Heart right ventricle (tissue), 16 donors: ENCODE measurements around the gene ZFYVE28. TPM values are rescaled to one million over a fixed set of nuclear protein-coding genes. Genes with fewer than 3 reads are reported as not detected.

ENCODE experiments used
- ATAC-seq, 8 donors: fragments of 200-7000 bp; cut with Tn5 transposase; one replicate each; pipeline ENCODE4 v1.9.1; 2020; ENCODE audit warnings: mild to moderate bottlenecking in 8 of 8, moderate library complexity in 8 of 8, moderate number of reproducible peaks in 1 of 8
- DNase-seq, 2 donors: peaks; one replicate each; pipeline ENCODE4 v3.0.0-alpha.2; 2020
- H3K27ac ChIP-seq, 10 donors: fragments of 200-600 bp; sonication (generic) in 2 of 10; one replicate each; pipeline versions ENCODE4 v1.5.0 to v1.8.0; 2020 to 2022; ENCODE audit warnings: mild to moderate bottlenecking in 3 of 10
- H3K27me3 ChIP-seq, 7 donors: fragments of 200-600 bp; one replicate each; pipeline ENCODE4 v1.8.0; 2021 to 2022; ENCODE audit warnings: mild to moderate bottlenecking in 2 of 7
- H3K36me3 ChIP-seq, 9 donors: fragments of 200-600 bp; sonication (generic) in 1 of 9; one replicate each; pipeline versions ENCODE4 v1.5.0 to v1.8.0; 2020 to 2022; ENCODE audit warnings: mild to moderate bottlenecking in 2 of 9
- H3K4me1 ChIP-seq, 9 donors: fragments of 200-600 bp; sonication (generic) in 1 of 9; one replicate each; pipeline versions ENCODE4 v1.5.0 to v1.8.0; 2020 to 2022; ENCODE audit warnings: mild to moderate bottlenecking in 4 of 9
- H3K4me3 ChIP-seq, 10 donors: fragments of 200-600 bp; sonication (generic) in 2 of 10; one replicate each; pipeline versions ENCODE4 v1.5.0 to v1.8.0; 2020 to 2022; ENCODE audit warnings: mild to moderate bottlenecking in 7 of 10, moderate library complexity in 2 of 10
- H3K9me3 ChIP-seq, 11 donors: fragments of 200-600 bp in 10 of 11; sonication (generic) in 2 of 11; one replicate each; pipeline versions ENCODE4 v1.5.0 to v1.8.0; 2013 to 2022; ENCODE audit warnings: mild to moderate bottlenecking in 2 of 11, control low read depth in 1 of 11, moderate library complexity in 1 of 11
- WGBS, 2 donors: extraction: QIAGEN DNeasy Blood & Tissue Kit; methylation state at CpG; one replicate each; pipeline ENCODE4 v1.1.7; 2013; ENCODE audit warnings: inconsistent platforms in 1 of 2; 5-methylcytosine and 5-hydroxymethylcytosine counted together
- intact Hi-C, 10 donors: fragments of 100-400 bp; cut with DNase I; formaldehyde crosslinking; loops; one replicate each; pipeline versions ENCODE4 v1.11.1 to v1.14.2; 2022
- polyA plus RNA-seq, 2 donors: library from polyadenylated mRNA; stranded (reverse); fragments of 200-250 nt; gene quantifications; one replicate each; pipeline ENCODE4 v1.2.3, GENCODE V29; 2013
- total RNA-seq, 10 donors: library from RNA; stranded (reverse); fragmentation: NEBNext Ultra II Directional in 3 of 10; extraction: Animal tissue kit (Norgen Biotek cat#: 25700) in 3 of 10; gene quantifications; one replicate each; pipeline versions ENCODE4 v1.2.1 to v1.2.4, GENCODE V29; 2021 to 2023
- TF ChIP-seq, protein P1 (sequence below), 9 donors: fragments of 200-600 bp; sonication (generic) in 2 of 9; IDR thresholded peaks; one replicate each; pipeline versions ENCODE4 v1.5.0 to v1.8.0; 2021 to 2022; ENCODE audit warnings: antibody characterized with exemption in 9 of 9, mild to moderate bottlenecking in 5 of 9, moderate library complexity in 1 of 9
- donor health status: Arrhythmogenic right ventricular cardiomyopathy.
- donor health status: ischemic (EF 13 %, LVEDD 7.1; RV severe dilation, severe dysfunction).
- donor health status: healthy with polysubstance abuse.
- donor health status: DM: no; HTN: yes; CAD: no.
- donor health status: DM: no; HTN: no; CAD: no.
- donor health status: ischemic (EF 25% LVEDD 6.9; RV normal size, moderate dysfunction).
- donor health status: ischemic (EF 25% LVEDD 5.7; RV mildly dilated, moderate dysfunction).
- donor health status: healthy.
- donor health status: DM: yes; HTN: yes; CAD: no.
- donor health status: Ischemic cardiomyopathy.
- donor health status: ischemic (EF 35%, LVEDD 5.7; RV mildly dilated, moderate dysfunction).
- donor health status: nonischemic (EF 11% LVEDD 7.7; RV severe dilation, severe dysfunction).
- donor health status: DM: yes; HTN: yes; CAD: no.
- donor health status: PGD.
- donor health status: ischemic (EF 29% LVEDD 5.4; RV normal size, mild dysfunction).
- donor health status: nonischemic (EF 23%, LVEDD 6.1; RV moderate dilation, normal function).

ZFYVE28 gene
- total and polyA plus RNA-seq, 12 donors = 2.3 to 9.9 (median 3.5) TPM

GRCh38 chr4:2247128-2248043, 171.1 kb downstream of the ZFYVE28 start:
- TF ChIP-seq, protein P1, sequence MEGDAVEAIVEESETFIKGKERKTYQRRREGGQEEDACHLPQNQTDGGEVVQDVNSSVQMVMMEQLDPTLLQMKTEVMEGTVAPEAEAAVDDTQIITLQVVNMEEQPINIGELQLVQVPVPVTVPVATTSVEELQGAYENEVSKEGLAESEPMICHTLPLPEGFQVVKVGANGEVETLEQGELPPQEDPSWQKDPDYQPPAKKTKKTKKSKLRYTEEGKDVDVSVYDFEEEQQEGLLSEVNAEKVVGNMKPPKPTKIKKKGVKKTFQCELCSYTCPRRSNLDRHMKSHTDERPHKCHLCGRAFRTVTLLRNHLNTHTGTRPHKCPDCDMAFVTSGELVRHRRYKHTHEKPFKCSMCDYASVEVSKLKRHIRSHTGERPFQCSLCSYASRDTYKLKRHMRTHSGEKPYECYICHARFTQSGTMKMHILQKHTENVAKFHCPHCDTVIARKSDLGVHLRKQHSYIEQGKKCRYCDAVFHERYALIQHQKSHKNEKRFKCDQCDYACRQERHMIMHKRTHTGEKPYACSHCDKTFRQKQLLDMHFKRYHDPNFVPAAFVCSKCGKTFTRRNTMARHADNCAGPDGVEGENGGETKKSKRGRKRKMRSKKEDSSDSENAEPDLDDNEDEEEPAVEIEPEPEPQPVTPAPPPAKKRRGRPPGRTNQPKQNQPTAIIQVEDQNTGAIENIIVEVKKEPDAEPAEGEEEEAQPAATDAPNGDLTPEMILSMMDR (IDR thresholded peaks at IDR 0.05) = no peak
- 92 to 93% methylated on average over 42 of the region's 42 CpGs for WGBS, 2 donors
- H3K36me3 ChIP-seq = peaks cover 3 to 58% (median 41%) of the 10 kb centered on the region in 9 donors
- H3K27me3 ChIP-seq = no peaks in the 10 kb centered on the region
- DNase-seq = peak in 1 of 2 donors; percentile 15
- H3K9me3 ChIP-seq = no peaks in the 10 kb centered on the region
- no peak for ATAC-seq
- no peak overlapping the region for H3K27ac ChIP-seq
- H3K4me3 ChIP-seq = no peak overlapping the region
- H3K4me1 ChIP-seq = peaks cover 0 to 37% (median 24%) of the 10 kb centered on the region in 9 donors
- intact Hi-C loops = loop anchor here in 1 of 10 donors (10.0 kb wide), 1 partner anchor 107 kb away; no protein-coding TSS in a partner anchor

- DNase-seq (no peak), ATAC-seq (no peak)
- H3K4me3 ChIP-seq = no peak overlapping the region
- intact Hi-C loops = loop anchor here in 1 of 10 donors (10.0 kb wide), 1 partner anchor 108 kb away; no protein-coding TSS in a partner anchor
- no peaks in the 10 kb centered on the region for H3K9me3 ChIP-seq
- peaks cover 0 to 39% (median 24%) of the 10 kb centered on the region in 9 donors for H3K4me1 ChIP-seq
- peaks cover 3 to 49% (median 35%) of the 10 kb centered on the region in 9 donors for H3K36me3 ChIP-seq
- H3K27ac ChIP-seq = peak overlapping the region in 2 of 10 donors; percentile 59 to 68
- WGBS, 2 donors = 90 to 91% methylated on average over 19 of the region's 19 CpGs
- TF ChIP-seq, protein P1 (IDR thresholded peaks at IDR 0.05) = no peak
- H3K27me3 ChIP-seq = no peaks in the 10 kb centered on the region
Measured at GRCh38 chr4:2246384-2247127, 171.9 kb downstream of the ZFYVE28 start.

DNA sequence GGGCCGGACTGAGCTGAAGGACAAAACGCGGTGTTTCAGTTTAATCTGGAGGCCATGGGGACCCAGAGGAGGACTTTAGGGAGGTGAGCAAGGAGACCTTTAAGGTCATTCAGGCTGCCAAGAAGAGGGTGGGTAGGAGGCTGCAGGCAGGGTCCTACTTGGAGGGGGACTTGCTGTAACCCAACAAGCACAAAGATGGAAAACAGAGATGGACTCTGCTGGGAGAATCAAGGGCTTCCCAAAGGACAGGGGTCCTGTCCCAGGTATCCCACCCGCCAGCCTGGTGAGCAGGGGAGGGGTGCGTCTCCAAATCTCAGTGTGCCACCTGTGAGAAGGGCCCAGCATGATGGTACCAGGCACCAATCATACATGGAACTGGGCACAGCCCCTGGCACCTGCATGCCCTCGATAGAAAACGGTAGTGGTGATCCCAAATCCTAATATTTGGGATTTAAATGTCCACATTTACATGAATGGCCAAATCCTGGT, 172.6 kb downstream of the ZFYVE28 start:
- no peak for ATAC-seq
- peaks cover 2 to 42% (median 28%) of the 10 kb centered on the region in 9 donors for H3K36me3 ChIP-seq
- H3K27ac ChIP-seq = peak overlapping the region in 8 of 10 donors; percentile 19 to 72 (median 60)
- peaks cover 0 to 45% (median 28%) of the 10 kb centered on the region in 9 donors for H3K4me1 ChIP-seq
- no peak overlapping the region for H3K4me3 ChIP-seq
- H3K9me3 ChIP-seq = no peaks in the 10 kb centered on the region
- H3K27me3 ChIP-seq = no peaks in the 10 kb centered on the region
- WGBS, 2 donors = 69 to 81% methylated on average over 7 of the region's 7 CpGs
- intact Hi-C loops = loop anchor here in 2 of 10 donors (1.0 to 10.0 kb wide), 2 partner anchors 7 to 109 kb away; no protein-coding TSS in a partner anchor
- TF ChIP-seq, protein P1 (IDR thresholded peaks at IDR 0.05) = no peak
- no peak for DNase-seq
